K562 (cell line): ENCODE measurements around the gene RPAIN. TPM values are rescaled to one million over a fixed set of nuclear protein-coding genes. Genes with fewer than 3 reads are reported as not detected.

Experiments used
- AFF4 ChIP-seq: sonication (generic); formaldehyde crosslinking; IDR thresholded peaks from 2 replicates; pipeline ENCODE4 v1.8.0; 2023; ENCODE audit warnings: mild to moderate bottlenecking, missing genetic modification reagents
- E2F8 ChIP-seq: fragments of 450-650 bp; IDR thresholded peaks from 2 replicates; pipeline ENCODE4 v1.7.1; 2018; ENCODE audit warnings: mild to moderate bottlenecking, low read depth; ENCODE audit not compliant: partially characterized antibody
- MCM3 ChIP-seq: fragments of 450-650 bp; IDR thresholded peaks from 2 replicates; pipeline ENCODE4 v1.6.1; 2016
- MLLT1 ChIP-seq, 2 experiments: fragments of 450-650 bp; IDR thresholded peaks; 2 replicates each; pipeline ENCODE4 v1.6.1; 2016
- polyA plus RNA-seq, 8 experiments: library from polyadenylated mRNA; depleted of rRNA in 4 of 8; stranded (reverse) in 5 of 8; unstranded in 3 of 8; fragments of >200 nt; fragmentation: Nextera tagmentation in 2 of 8; fragmentation: Illumina TruSeq in 1 of 8; extraction: Ambion mirVana in 2 of 8; extraction: Trizol in 1 of 8; gene quantifications; 2 replicates each; pipeline versions ENCODE4 v1.2.1 to v1.2.3, GENCODE V29; 2011 to 2014; ENCODE audit warnings: inconsistent platforms in 1 of 8, missing spikeins in 1 of 8
- total RNA-seq, 7 experiments: library from RNA; depleted of rRNA in 6 of 7; stranded (reverse); fragments of >200 nt in 6 of 7; fragmentation: Illumina TruSeq in 2 of 7; extraction: Trizol in 2 of 7; gene quantifications; 2 replicates each; pipeline versions ENCODE4 v1.2.1 to v1.2.3, GENCODE V29; 2011 to 2021; ENCODE audit warnings: low replicate concordance in 1 of 7

Gene RPAIN
- total and polyA plus RNA-seq, 9 of the 15 experiments (the other 6 are each of a cell fraction or from before 2014, with no cell fraction given): 27.3 to 63.7 (median 38.5) TPM

GRCh38 chr17:5467416-5467815 lies 47.4 kb downstream of the RPAIN start (continued):
- TF ChIP-seq AFF4 (CRISPR knock-in tag) (no peak), MLLT1 (IDR thresholded peaks at IDR 0.05) (no peak), MCM3 (no peak), E2F8 (no peak)
